GM21737 (cell line): ENCODE measurements around the gene NOC2L.
"Not testable (repeated sequence)": the region's sequence is repeated elsewhere in the genome, so short reads cannot be mapped to it uniquely, and the experiment has no call there.

Source experiments
- ATAC-seq: cut with Tn5 transposase; IDR thresholded peaks from one replicate; pipeline ENCODE4 v1.9.1; 2021; ENCODE audit warnings: mild to moderate bottlenecking, moderate library complexity; ENCODE audit not compliant: unreplicated experiment

NOC2L gene

GRCh38 chr1:905811-906599, 53.1 kb downstream of the NOC2L start:
- no peak for ATAC-seq

GRCh38 chr1:905071-905749, 53.8 kb downstream of the NOC2L start:
- peak; percentile 36 for ATAC-seq

- ATAC-seq = peak; percentile 54
These were observed 54.6 kb downstream of the NOC2L start for GRCh38 chr1:904310-904950.

GRCh38 chr1:903721-904271, 55.3 kb downstream of the NOC2L start:
- ATAC-seq = no peak

- no peak for ATAC-seq
These were observed 55.8 kb downstream of the NOC2L start for GRCh38 chr1:903305-903704.

GRCh38 chr1:902802-903201, 56.3 kb downstream of the NOC2L start:
- no peak for ATAC-seq

- no peak for ATAC-seq
These were observed 57.8 kb downstream of the NOC2L start for GRCh38 chr1:901108-901859.

GRCh38 chr1:899636-900317, 59.3 kb downstream of the NOC2L start:
- ATAC-seq = no peak

GRCh38 chr1:897951-898350, 61.1 kb downstream of the NOC2L start:
- not testable (repeated sequence) for ATAC-seq

- ATAC-seq = no peak
These were observed 61.8 kb downstream of the NOC2L start for GRCh38 chr1:897226-897625.
